Stimulated activated memory B cell treated with anti-CD40 and anti-IgM and Interleukin-4, amounts not matched to agents 10 μg/mL and 1 μg/mL and 100 μg/mL, for 72 hours (primary cell): ENCODE data around the gene ELL3.
"Not testable (repeated sequence)": the region's sequence is repeated elsewhere in the genome, so short reads cannot be mapped to it uniquely, and the experiment has no call there.

ENCODE experiments used
- ATAC-seq: fragments of 150-1000 bp; cut with Tn5 transposase; 2 replicates; pipeline ENCODE4 v1.10.0; 2021
- H3K27ac Mint-ChIP-seq: one replicate; pipeline ENCODE4 v1.8.0; 2022; ENCODE audit warnings: mild to moderate bottlenecking, mixed read lengths
- H3K27me3 Mint-ChIP-seq: one replicate; pipeline ENCODE4 v1.8.0; 2022; ENCODE audit warnings: mixed read lengths
- H3K36me3 Mint-ChIP-seq: one replicate; pipeline ENCODE4 v1.8.0; 2022; ENCODE audit warnings: mixed read lengths
- H3K4me1 Mint-ChIP-seq: one replicate; pipeline ENCODE4 v1.8.0; 2022; ENCODE audit warnings: mixed read lengths
- H3K4me3 Mint-ChIP-seq: one replicate; pipeline ENCODE4 v1.8.0; 2022; ENCODE audit warnings: mild to moderate bottlenecking, moderate library complexity, mixed read lengths
- H3K9me3 Mint-ChIP-seq: one replicate; pipeline ENCODE4 v1.8.0; 2022; ENCODE audit warnings: mixed read lengths

The ELL3 gene

DNA sequence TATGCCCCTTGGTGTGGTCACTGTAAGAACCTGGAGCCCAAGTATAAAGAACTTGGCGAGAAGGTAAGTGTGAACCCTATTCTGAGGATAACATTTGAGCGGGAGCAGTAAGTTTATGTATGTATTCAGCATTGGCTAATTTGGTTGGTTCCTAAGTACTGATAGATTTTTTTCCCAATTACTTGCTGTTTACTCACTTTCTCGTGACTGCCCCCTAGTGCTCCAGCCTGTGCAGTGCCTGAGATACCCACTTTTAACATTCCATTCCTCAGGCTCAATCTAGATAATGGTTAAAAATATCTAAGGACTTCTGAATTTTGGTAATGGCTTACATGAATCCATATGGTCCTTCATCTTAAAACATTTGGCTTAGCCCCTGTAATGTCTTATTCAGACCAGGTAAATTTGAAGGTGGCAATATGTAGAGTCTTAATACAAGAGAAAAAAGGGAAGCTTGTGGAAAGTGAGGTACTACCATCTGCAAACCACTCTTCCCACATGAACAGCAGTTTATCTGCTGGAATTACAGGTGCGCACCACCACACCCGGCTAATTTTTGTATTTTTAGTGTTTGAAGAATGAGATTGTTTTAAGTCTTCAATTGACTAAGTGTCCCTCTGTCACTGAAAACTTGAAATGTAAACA, 7.1 kb downstream of the ELL3 start:
- H3K27me3 Mint-ChIP-seq: no peaks in the 10 kb centered on the region
- peaks cover 17% of the 10 kb centered on the region for H3K4me1 Mint-ChIP-seq
- peaks cover 64% of the 10 kb centered on the region for H3K36me3 Mint-ChIP-seq
- H3K27ac Mint-ChIP-seq: no peak overlapping the region
- peak; percentile 61 for ATAC-seq
- H3K9me3 Mint-ChIP-seq: no peaks in the 10 kb centered on the region
- H3K4me3 Mint-ChIP-seq: no peak overlapping the region

DNA sequence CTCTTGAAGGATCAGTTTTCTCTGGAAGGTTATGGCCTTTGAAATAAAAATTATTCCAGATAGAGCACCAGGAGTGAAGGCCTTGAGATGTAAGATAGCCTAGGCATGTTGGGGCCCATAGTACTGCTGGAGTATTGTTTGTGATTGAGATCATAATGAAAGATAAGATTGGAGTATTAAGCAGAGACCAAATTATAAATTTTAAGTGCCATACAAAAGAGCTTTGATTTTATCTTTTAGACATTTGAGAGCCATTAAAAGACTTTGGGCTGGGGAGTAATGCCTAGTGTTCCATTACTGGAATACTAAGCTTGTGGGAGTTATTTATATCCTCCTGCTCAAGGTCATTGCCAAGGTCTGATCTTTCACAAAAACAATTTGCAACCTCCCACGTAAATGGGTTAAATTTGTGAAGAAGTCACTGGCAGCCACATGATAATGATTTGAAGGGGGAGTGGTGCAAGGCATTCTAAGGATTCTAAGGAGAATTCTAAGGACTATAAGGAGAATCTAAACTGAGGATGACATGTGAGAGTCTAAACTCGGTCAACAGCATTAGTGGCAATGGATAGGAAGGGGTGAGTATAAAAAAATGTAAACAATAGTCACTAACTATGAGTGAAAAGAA, 12.8 kb downstream of the ELL3 start:
- no peak overlapping the region for H3K27ac Mint-ChIP-seq
- no peaks in the 10 kb centered on the region for H3K9me3 Mint-ChIP-seq
- H3K36me3 Mint-ChIP-seq: peaks cover 50% of the 10 kb centered on the region
- H3K4me3 Mint-ChIP-seq: no peak overlapping the region
- no peak for ATAC-seq
- no peaks in the 10 kb centered on the region for H3K27me3 Mint-ChIP-seq
- H3K4me1 Mint-ChIP-seq: no peaks in the 10 kb centered on the region

DNA sequence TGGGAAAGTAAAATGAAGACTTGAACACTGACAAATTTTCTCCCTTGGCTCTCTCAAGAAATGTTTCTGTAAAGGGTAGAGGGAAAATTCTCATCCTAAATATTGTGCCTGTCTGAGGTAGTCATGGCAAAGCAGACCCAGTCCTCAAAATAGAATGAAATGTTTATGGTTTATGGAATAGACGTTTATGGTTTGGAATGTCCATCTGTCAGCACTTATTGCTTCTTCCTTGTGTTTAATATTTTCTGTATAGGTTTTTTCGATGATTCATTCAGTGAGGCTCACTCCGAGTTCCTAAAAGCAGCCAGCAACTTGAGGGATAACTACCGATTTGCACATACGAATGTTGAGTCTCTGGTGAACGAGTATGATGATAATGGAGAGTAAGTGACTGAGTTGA, 13.9 kb downstream of the ELL3 start:
- no peak for ATAC-seq
- no peaks in the 10 kb centered on the region for H3K9me3 Mint-ChIP-seq
- H3K36me3 Mint-ChIP-seq: peaks cover 49% of the 10 kb centered on the region
- H3K4me1 Mint-ChIP-seq: no peaks in the 10 kb centered on the region
- no peaks in the 10 kb centered on the region for H3K27me3 Mint-ChIP-seq
- H3K27ac Mint-ChIP-seq: no peak overlapping the region
- no peak overlapping the region for H3K4me3 Mint-ChIP-seq

DNA sequence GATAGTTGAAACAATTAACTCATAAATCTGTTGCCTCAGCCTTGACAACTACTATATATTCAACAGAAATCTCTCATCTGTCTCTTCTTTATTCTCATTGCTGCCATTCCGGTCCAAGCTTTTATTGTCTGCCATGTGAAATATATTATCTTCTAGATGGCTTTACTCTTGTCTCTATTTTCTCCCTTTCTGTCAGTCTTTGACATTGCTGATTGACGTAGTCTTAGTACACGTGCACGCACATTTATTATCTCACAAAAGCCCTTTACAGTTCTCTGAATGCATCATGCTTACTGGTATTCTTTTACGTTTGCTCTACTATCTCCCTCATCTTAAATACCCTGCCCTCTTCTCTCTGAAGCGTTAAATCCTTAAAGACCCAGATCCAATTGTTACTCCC, 24.9 kb downstream of the ELL3 start:
- Mint-ChIP-seq H3K27ac (no peak overlapping the region), H3K9me3 (no peaks in the 10 kb centered on the region), H3K4me3 (no peak overlapping the region), H3K4me1 (peaks cover 44% of the 10 kb centered on the region), H3K36me3 (peaks cover 23% of the 10 kb centered on the region), H3K27me3 (no peaks in the 10 kb centered on the region)
- no peak for ATAC-seq

DNA sequence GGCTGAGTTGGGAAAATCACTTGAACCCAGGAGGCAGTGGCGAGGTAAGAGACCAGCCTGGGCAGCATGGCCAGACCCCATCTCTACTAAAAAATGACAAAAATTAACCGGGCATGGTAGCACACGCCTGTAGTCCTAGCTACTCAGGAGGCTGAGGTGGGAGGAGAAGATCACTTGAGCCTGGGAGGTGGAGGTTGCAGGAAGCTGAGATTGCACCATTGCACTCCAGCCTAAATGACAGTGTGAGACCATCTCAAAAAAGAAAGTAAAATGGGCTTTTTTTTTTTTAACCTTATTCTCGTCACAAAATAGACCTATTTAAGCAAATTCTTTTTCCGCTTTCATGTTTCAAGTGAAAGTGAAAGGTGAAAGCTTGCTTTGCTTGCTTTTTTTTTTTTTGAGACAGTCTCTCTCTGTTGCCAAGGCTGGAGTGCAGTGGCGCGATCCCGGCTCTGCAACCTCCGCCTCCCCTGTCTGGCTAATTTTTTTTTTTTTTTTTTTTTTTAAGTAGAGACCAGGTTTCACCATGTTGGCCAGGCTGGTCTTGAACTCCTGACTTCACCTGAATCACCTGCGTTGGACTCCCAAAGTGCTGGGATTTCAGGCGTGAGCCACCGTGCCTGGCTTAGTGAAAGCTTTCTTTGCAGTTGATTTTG, 26.9 kb downstream of the ELL3 start:
- ATAC-seq: peak; percentile 59
- Mint-ChIP-seq H3K27me3 (no peaks in the 10 kb centered on the region), H3K27ac (no peak overlapping the region), H3K9me3 (no peaks in the 10 kb centered on the region), H3K4me1 (peaks cover 53% of the 10 kb centered on the region), H3K36me3 (peaks cover 17% of the 10 kb centered on the region), H3K4me3 (peak overlapping the region; percentile 68)

DNA sequence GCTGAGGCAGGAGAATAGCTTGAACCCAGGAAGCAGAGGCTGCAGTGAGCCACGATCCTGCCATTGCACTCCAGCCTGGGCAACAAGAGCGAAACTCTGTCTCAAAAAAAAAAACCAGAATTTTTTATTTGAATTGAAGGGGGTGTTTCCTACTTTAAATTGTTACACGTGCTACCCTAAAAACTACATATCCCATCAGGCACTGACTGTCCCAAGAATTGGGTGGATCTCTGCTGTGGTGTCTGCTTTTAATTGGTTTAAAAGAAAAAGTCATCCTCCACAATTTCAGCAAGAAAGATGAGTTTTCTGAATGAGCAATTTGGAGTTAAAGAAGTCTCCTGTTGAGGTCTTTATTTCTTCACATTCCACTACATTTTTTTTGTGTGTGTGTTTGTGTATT, 28.4 kb downstream of the ELL3 start:
- H3K36me3 Mint-ChIP-seq: peaks cover 17% of the 10 kb centered on the region
- ATAC-seq: no peak
- H3K9me3 Mint-ChIP-seq: no peaks in the 10 kb centered on the region
- H3K27me3 Mint-ChIP-seq: no peaks in the 10 kb centered on the region
- no peak overlapping the region for H3K27ac Mint-ChIP-seq
- H3K4me1 Mint-ChIP-seq: peaks cover 67% of the 10 kb centered on the region
- peak overlapping the region; percentile 95 for H3K4me3 Mint-ChIP-seq

DNA sequence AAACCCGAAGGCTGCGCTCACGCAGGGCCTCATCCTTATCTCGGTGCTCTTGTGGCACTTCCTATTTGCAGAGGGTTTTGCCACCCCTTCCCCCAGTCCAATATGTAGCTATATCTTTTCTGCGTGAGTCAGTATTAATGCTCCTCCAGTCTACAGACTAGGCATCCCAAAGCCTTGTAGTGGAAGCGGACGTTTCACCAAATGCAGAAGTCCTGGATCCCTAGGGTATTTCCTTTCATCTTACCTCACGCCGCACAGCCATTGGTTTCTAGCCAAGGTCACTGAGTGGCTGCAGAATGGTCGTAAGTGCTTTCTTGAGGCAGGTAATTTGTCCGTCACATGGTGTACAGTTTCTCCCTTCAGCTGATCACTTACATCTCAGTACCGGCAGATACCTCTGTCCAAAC, 29.9 kb downstream of the ELL3 start:
- Mint-ChIP-seq H3K4me3 (peak overlapping the region; percentile 95), H3K36me3 (peaks cover 12% of the 10 kb centered on the region), H3K4me1 (peaks cover 56% of the 10 kb centered on the region), H3K27ac (peak overlapping the region; percentile 96)
- peak; percentile 37 for ATAC-seq
- not testable (repeated sequence) for H3K27me3 Mint-ChIP-seq, H3K9me3 Mint-ChIP-seq

DNA sequence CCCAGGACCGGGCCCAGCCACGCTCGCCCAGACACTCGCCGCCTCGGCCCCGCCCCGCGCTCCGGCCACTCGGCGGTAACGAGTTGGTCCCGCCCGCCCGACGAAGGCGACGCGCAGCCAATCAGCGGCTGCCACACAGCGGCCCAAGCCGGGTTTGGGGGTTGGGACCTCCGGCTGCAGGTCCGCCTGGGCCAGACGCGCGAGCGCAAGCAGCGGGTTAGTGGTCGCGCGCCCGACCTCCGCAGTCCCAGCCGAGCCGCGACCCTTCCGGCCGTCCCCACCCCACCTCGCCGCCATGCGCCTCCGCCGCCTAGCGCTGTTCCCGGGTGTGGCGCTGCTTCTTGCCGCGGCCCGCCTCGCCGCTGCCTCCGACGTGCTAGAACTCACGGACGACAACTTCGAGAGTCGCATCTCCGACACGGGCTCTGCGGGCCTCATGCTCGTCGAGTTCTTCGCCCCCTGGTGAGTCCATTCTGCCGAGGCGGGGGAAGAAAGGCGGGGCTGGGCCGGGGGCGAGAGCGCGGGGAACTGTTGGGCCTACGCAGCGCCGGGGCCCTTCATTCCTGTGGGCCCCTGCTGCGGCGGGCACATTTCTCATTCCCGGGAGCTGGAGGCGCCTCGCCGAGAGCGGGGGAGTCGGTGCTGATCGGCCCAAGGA, 30.4 kb downstream of the ELL3 start, which contains the start of gene PDIA3:
PDIA3 (plus strand) TSS at position 194 of the 658 bp plus-strand sequence; CDS start at position 296, 102 bp downstream.
- peaks cover 53% of the 10 kb centered on the region for H3K4me1 Mint-ChIP-seq
- ATAC-seq: peak; percentile 93
- H3K9me3 Mint-ChIP-seq, H3K27me3 Mint-ChIP-seq: not testable (repeated sequence)
- H3K27ac Mint-ChIP-seq: peak within 1 kb of the TSS; percentile 96
- H3K36me3 Mint-ChIP-seq: peaks cover 10% of the 10 kb centered on the region
- peak within 1 kb of the TSS; percentile 95 for H3K4me3 Mint-ChIP-seq

DNA sequence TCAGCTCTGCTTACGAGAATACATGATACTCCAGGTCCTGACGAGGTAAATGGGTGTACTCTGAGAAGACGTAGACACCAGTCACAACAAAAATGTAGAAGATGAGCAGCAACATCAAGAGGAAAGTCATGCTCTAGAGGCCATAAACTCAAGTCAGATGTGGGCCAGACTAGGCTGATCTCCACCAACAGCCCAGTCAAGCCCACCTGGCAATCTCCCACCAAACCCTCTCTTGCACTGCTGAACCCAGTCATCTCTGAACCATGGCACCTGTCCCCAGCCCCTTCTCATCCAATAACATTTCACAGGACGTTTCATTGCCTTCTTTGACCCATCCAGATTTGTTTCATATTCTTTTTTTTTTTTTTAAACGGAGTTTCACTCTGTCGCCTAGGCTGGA, 41.4 kb downstream of the ELL3 start:
- Mint-ChIP-seq H3K36me3 (no peaks in the 10 kb centered on the region), H3K27ac (peak overlapping the region; percentile 15)
- peak; percentile 12 for ATAC-seq

DNA sequence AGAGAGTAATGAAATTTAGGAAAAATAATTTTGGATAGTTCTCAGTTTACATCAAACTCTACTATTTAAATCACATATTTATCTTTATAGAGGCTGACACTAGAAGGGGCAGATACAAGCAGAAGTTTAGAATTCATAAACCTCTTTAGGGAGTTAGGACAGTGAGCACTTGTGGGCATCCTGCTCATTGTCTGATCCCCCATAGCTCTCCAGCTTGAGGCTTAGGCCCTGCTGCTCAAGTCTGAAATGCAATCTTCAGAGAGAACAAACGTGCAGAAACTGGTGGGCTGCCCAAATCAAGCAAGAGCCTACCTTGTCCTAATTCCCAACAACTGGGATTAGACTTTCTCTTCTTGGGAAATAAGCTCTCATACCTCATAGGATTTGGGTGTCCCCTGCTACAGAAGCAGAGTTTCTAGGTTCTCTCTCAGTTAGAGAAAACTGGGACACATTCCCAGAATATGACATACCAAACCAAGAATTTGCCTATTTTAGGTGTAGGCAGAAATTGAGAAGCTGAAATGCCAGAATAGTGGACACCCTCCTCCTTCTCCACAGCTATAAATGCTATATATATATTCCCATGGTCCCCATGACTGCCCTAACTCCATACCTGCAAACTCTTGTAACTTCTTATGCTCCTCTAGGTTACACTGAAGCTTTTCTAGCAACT, 48.6 kb downstream of the ELL3 start:
- not testable (repeated sequence) for H3K36me3 Mint-ChIP-seq, H3K27ac Mint-ChIP-seq, H3K9me3 Mint-ChIP-seq, H3K4me1 Mint-ChIP-seq, ATAC-seq, H3K4me3 Mint-ChIP-seq
- peaks cover 17% of the 10 kb centered on the region for H3K27me3 Mint-ChIP-seq

More for the DNA sequence above, 41.4 kb downstream of the ELL3 start:
- peak overlapping the region; percentile 54 for H3K4me3 Mint-ChIP-seq
- H3K4me1 Mint-ChIP-seq: peaks cover 11% of the 10 kb centered on the region
- H3K27me3 Mint-ChIP-seq: peaks cover 11% of the 10 kb centered on the region
- peaks cover 3% of the 10 kb centered on the region for H3K9me3 Mint-ChIP-seq

DNA sequence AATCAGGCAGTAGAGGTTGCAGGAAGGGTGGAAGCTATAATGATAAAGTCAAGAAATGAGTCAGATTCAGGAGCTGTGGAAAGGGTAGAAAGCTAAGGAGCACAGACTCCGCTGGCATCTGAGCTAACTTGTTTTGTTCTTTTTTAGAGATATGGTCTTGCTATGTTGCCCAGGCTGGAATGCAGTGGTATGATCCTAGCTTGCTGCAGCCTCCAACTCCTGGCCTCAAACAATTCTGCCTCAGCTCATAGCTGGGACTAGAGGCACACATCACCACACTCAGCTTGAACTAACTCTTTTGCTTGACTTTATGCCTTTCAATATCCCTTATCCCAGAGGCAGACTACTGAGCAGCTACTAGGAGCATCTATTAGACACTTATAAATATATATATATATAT, 50.5 kb downstream of the ELL3 start:
- H3K4me3 Mint-ChIP-seq, H3K27ac Mint-ChIP-seq, ATAC-seq, H3K9me3 Mint-ChIP-seq, H3K4me1 Mint-ChIP-seq, H3K36me3 Mint-ChIP-seq: not testable (repeated sequence)
- peaks cover 13% of the 10 kb centered on the region for H3K27me3 Mint-ChIP-seq

DNA sequence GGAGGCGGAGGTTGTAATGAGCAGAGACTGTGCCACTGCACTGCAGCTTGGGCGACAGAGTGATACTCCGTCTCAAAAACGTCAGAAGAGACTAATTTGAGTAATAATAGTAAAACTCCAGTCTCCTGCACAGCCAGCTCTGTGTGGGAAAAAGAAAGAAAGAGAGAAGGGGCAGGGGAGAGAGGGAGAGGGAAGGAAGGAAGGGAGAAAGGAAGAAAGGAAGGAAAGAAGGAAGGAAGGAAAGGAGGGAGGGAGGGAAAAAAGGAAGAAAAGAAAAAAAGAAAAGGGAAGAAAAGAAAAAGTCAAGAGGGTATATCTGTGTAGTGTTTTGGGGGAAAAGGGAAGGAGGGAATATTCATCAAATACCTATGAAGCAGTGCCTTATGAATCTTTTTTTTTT, 53.6 kb downstream of the ELL3 start:
- Mint-ChIP-seq H3K36me3 (no peaks in the 10 kb centered on the region), H3K27ac (no peak overlapping the region), H3K4me3 (no peak overlapping the region), H3K9me3 (no peaks in the 10 kb centered on the region), H3K4me1 (no peaks in the 10 kb centered on the region), H3K27me3 (peaks cover 11% of the 10 kb centered on the region)
- ATAC-seq: no peak
